Hepatic stellate cell (primary cell): ENCODE data around the gene RAPGEF2.
"Not testable (repeated sequence)": the region's sequence is repeated elsewhere in the genome, so short reads cannot be mapped to it uniquely, and the experiment has no call there.

Experiments
- DNase-seq: peaks from one replicate; pipeline ENCODE4 v3.0.0; 2011; ENCODE audit warnings: low spot score

RAPGEF2 gene

DNA sequence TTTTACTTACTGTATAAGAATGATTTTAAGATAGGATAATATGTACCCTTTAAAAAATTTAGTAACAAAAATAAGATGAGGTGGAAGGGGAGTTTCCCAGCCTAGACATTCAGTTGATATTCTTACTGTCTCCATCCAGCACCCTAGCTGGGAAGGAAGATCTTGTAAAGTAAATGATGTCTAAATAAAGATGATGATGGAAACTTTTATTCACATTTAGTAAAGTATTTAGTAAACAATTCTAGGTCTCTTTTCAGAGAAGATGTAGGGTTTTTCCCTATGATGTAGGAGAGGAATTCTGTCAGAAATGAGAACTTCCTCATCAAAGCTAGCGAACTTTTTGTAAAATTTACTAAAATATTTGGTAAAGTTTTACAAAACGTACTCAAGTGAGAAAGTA is 136.8 kb downstream of the RAPGEF2 start:
- DNase-seq, result no peak

DNA sequence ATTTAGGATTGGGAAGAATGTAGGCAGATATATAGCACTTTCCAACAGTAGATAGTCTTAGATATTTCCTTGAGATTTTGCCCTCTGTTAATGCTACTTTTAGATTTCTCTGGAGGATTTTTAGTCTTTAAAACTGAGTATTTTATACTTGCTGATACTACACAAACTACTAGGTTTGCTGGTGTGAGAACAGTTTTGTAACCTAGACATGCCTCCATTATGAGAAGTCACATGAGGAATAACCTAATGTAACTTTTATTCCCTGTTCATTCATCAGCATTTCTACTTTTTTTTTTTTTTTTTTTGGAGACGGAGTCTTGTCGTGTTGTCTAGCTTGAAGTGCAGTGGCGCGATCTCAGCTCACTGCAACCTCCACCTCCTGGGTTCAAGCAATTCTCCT is 137.2 kb downstream of the RAPGEF2 start:
- DNase-seq, result no peak

DNA sequence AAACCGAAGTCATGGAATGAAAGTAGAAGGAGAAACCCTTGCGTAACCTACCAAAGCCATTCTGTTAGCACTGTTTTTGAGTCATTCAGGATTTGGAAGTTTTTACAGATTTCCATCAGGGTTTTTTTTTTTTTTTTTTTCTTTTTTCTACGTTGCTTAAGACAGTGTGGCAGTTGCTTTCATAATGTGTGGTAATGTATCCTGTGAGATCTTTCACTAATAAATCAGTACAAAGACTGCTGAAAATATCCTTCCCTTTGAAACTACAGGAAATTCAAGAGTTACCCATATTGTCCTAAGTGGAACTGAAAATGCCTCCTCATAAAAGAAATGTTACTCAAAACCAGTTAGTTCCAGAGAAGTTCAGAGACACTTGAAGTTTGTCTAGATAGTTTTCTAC is 137.8 kb downstream of the RAPGEF2 start:
- no peak for DNase-seq

DNA sequence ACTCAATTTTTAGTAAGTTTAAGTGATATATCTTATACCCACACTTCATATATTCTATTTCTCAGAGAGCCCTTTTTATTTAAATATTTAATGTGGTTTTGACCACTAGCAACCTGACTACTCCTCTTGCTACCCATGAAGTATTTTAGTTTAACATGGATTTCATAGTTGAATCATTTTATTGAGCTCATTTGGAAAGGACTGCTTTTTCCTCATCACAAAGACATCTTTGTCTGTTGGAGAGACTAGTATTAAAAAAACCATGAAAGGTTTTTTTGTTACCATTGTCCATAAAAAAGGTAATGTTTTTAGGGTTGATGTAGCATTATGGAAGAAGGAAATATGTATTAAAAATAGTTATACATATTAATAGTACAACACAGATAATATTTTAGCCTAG is 139.5 kb downstream of the RAPGEF2 start:
- no peak for DNase-seq

DNA sequence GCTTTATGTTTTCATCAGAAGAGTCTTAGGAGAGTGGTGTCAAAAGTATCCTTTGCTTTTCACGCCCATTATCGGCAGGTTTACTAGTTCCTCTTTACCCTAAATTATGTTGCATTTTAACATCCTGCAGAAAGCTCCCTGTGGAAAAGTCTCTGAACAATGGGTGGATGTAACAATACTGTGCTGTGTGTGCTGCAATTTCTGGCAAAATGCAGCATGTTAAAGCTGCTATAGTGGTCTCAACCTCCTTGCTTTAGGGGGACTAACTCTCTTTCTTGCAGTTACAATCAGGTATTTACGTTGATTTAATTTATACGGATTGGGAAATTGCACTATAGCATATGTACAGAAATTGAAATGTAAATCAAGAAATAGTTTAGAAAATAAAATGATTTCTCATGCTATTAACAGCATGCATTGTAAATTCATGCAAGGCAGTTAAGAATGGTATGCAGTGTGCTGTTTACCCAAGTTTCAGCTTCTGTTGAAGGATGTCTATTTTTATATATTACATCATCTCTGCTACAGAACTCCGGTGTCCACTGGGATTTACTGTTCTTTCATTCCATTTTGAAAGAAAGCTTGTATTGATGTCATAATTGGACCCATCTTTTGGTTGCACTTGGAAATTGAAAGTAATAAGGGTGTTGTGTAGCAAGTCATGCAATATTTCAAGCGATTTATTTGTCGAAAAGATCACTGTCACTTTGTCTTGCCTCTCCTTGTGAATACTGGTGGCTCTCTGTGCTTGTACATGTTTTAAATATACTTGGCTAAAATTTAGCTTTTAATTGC is 145.7 kb downstream of the RAPGEF2 start:
- DNase-seq, result peak; percentile 67

DNA sequence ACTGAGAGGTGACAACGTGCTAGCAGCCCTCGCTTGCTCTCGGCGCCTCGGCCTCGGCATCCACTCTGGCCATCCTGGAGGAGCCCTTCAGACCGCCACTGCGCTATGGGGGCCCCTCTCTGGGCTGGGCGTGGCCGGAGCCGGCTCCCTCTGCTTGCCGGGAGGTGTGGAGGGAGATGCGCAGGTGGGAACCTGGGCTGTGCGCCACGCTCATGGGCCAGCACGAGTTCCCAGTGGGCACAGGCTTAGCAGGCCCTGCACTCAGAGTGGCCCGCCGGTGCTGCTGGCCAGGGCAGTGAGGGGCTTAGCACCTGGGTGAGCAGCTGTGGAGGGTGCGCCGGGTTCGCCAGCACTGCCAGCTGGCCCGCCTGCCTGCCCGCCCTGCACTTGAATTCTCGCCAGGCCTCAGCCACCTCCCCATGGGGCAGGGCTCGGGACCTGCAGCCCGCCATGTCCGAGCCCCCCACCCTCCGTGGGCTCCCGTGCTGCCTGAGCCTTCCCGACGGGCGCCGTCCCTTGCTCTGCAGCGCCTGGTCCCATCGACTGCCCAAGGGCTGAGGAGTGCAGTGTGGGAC is 148.0 kb downstream of the RAPGEF2 start:
- no peak for DNase-seq

DNA sequence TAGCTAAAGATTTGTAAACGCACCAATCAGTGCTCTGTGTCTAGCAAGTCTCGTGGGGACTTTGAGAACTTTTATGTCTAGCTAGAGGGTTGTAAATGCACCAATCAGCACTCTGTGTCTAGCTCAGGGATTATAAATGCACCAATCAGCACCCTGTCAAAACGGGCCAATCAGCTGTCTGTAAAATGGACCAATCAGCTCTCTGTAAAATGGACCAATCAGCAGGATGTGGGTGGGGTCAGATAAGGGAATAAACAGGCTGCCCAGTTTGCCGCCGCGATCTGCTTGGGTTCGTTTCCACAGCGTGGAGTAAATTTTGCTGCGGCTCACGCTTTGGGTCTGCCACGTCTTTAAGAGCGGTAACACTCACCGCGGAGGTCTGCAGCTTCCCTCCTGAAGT is 148.7 kb downstream of the RAPGEF2 start:
- not testable (repeated sequence) for DNase-seq

DNA sequence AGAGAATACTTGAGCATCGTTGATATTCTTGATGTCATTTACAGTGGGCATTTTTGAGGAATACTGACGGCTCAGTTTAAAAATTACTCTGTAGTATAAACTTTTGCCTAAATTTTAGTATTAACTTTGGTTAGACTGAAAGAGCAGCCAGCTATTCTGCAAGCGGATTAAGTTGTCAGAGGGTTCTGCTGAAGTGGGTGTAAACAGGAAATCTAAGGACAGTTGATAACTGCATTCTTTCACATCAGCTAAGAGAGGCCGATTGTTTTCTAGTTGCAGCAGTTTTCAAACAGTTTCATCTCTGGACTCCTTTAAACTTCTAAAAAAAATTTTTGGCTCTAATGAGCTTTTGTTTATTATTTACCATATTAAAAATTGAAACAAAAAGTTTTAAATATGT is 149.6 kb downstream of the RAPGEF2 start:
- no peak for DNase-seq

DNA sequence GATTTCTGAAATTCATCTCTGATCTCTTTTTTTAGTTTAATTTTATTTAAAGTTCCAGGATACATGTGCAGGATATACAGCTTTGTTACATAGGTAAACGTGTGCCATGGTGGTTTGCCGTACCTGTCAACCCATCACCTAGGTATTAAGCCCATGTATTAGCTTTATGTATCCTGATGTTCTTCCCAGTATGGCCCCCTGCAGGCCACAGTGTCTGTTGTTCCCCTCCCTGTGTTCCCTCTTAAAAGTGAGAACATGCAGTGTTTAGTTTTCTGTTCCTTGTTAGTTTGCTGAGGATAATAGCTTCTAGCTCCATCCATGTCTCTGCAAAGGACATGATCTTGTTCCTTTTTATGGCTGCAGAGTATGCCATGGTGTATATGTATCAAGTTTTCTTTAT is 153.2 kb downstream of the RAPGEF2 start:
- DNase-seq, result no peak

DNA sequence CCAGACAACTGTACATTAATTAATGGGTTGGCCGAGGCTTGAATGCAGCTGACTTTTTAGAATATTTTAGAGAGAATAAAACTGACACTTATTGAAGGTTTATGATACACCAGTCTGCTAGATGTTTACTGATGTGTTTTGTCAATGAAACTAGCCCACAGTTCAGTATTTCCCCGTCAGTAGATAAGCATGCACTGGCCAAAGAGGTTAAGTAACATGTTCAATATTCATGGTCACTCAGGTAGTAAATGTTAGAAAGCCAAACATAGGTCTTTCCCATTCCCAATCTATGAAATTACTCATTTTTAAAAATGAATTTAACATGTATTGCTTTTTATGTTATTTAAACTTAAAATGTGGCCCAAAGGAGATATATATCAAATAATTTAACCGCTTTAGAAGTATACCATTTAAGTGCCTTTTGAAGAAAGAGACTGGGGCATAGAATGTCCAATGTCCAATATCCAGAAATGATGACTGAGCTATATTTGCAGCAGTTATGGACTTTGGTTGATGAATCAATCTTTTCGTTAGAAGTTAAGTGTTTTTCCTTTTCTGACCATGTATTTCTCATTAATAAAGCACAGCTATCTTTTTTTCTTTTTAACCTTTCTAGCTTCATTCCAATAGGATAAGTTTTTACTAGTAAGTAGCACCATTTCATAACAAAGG is 156.1 kb downstream of the RAPGEF2 start:
- no peak for DNase-seq

DNA sequence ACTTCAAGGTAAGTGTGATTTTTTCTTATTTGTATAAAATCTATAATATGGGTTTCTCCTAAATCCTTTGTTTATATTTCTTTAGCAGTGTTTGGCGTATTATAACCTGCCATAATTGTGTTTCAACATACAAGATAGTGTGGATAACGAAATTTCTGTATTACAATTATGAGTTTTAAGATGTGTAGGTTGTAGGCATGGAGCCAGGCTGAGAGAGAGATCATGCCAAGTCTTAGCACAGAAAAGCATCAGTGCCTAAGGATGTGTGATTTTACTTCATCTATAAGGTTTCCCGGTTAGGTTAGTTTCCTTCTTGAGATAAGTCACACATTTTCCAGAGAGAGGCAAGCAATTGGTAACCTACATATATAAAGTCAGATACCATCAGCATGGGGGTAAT is 161.2 kb downstream of the RAPGEF2 start:
- no peak for DNase-seq

DNA sequence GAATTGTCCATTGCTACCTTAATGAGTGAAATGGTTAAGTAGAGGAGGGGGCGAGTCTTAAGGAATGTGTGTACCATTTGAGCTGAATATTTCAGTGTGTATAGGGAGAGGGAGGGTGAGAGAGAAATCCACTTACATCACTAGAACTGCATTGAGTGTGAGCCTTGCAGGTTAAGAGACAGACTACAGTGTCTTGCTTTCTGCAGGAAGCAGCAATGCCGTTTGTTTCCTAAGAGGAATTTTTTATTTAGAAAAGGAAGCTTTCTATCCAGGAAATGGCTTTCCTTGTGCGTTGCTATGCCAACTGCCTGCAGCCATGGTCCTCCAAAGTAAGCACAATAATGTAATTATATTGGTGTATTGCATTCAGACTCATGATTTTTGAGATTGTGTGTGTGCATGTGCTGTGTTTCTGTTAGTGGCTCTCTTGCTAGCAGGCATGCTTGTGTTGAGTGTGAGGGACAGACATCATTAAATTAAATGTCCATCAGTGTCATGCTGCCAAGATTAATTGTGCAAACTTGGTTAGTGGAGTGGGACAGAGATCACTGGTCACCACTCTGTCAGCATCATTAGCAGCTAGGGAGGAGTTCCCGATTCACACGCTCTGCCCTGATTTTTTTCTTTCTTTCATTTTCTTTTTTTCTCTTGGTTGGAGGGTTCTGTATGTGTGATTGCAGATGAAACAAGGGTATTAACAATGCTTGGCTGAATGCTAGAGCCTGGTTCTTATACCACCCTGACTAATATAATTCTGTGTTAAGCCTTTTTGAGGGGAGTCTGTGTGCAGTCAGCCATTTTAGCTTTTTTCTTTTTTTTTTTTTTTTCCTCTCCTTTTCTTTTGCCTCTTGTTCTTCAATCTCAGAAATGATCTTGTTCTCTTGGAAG is 164.3 kb downstream of the RAPGEF2 start:
- no peak for DNase-seq

DNA sequence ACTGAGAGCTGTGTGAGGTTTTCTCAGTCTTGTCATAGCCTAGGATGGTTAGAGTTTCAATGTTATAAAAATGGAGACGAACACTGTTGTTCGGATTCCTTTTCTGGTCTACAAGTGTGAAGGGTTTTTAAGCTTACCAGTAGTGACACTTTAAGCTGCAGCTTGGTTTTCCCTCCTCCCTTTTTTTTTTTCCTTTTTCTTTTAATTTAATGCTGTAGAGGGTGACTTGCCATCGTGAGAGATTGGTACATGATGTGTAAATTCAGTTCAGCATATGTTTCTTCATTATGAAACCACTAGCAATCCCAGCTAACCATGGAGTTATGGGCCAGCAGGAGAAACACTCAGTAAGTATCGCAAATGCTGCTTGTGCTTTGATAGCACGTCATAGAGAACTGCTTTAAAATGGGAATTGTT is 165.0 kb downstream of the RAPGEF2 start:
- no peak for DNase-seq

DNA sequence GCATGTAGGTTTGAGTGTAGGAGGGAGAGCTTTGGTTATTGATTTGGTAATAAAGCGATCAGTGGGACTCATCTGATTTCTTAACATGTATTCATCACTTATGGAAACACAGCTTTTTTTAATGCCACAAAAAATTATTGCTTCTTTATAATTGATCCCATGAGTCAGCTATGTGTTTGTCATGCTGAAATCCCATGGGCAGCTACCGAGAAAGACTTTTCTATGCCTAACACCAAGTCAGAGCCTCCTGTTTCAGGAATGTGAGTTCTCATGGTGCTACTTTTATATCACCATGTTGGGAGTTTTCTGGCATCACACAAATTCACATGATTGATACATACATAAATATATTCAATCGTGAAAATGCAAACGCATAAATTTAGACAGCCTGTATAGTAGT is 165.7 kb downstream of the RAPGEF2 start:
- no peak for DNase-seq

DNA sequence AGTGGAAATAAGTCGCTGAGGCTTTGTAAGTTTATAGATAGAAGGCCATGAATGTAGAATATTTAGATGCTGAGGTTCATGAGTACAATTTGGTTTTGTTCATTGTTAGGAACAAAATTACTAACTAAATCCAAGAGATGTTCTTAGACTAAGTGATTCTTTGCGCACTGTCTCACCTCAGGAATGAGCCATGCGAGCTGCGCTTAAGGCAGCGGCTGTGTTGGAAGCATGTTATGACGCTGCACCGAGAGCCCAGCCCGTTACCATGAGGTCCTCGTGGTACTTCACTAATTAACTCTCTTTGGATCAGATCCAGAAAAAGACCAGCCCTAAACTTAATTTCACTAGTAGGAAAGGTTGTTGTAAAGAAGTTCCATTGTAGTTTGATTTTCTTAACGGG is 166.2 kb downstream of the RAPGEF2 start:
- no peak for DNase-seq

DNA sequence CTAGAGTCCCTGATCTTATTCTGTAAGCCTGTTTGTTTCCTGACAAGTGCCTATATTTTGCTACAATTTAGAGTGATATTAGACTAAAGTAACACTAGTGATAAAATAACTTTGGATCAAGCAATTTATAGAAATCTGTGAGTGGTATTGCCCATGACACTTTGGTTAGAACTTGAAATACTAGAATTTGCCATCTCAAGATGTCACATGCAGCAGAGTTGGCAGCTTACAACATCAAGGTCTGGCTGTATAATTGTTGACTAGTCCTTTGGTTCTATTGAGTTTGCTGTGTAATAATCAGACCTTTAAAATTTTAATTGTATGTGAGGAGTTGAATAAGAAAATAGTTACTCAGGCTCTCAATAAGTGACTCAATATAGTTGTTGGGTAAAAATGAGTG is 167.1 kb downstream of the RAPGEF2 start:
- no peak for DNase-seq

DNA sequence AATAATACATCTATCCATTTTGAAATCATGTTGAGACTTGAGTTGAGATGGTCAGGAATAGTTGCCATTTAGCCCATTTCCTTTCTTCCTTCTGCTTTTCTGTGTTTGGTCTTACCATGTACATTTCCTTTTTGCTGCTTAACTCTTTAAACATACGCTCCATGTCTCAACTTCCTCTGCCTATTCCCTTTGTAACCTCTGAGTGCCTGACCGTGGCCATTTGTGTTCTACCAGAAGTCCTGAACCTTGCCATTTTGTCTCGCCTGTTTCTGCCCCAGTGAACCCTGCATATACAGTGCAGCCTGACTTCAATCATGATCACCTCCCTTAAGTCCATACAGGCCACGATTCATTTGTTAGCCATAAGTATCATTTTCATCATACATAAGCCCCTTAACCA is 169.0 kb downstream of the RAPGEF2 start:
- DNase-seq, result no peak

DNA sequence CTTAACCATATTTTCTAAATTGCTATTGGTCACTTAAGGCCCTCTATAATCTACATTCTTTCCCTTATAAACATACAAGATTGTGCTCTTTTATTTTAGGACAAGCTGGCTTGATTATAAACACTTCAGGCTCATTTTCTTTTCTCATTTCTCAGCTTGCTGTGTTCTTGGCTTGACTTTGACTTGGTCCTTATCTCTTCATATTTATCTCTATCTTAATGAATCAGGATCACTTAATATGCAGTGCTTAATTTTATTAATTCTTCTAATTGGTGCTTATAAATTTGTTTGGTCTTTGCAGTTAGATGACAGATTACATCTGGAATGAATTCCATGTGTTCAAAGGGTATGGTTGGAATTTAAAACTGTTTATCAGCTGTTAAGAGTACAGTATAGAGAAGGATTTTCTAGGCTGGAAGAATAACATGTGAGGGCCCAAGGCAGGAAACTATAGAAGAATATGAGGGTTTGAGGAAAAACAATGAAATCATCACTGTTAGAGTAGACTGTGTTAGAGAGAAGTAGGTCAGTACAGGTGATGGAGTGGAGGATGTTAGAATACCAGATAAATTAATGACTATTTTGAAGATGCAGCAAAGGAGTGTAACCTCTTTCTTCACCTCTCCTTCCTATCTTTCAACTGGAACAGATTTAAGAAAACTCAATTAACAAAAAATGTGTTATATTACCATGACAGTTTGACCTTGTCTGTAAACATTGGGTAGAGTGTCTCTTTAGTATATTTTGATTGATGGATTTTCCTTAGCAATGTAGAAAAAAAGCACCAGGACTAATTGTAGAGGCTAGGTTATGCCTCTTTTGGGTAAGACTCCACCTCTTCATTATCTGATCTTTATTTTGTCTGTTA is 169.6 kb downstream of the RAPGEF2 start:
- no peak for DNase-seq

DNA sequence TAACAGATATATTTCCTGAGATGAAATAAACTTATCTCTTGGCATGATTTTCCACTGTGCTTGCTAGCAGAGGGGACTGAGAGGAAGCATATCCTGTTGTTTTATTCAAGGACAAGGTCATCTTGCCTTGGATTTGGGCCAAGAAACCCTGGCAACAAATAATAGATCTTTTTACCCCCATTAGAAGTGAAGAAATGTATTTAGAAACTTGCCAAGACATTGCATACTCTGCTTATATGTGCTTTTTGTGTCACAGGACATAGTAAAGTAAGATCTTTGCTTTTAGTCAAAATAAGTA is 170.2 kb downstream of the RAPGEF2 start:
- DNase-seq, result no peak

DNA sequence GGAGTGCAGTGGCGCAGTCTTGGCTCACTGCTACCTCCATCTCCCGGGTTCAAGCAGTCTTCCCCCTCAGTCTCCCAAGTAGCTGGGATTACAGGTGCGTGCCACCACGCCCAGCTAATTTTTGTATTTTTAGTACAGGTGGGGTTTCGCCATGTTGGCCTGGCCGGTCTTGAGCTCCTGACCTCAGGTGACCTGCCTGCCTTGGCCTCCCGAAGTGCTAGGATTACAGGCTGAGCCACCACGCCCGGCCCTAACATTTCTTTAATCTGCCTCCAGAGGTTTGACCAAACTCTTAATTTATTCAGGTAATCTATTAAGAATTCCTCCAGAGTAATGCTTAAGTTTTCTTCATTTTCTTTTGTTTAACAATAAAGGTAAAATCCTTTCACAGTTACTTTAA is 171.0 kb downstream of the RAPGEF2 start:
- no peak for DNase-seq

DNA sequence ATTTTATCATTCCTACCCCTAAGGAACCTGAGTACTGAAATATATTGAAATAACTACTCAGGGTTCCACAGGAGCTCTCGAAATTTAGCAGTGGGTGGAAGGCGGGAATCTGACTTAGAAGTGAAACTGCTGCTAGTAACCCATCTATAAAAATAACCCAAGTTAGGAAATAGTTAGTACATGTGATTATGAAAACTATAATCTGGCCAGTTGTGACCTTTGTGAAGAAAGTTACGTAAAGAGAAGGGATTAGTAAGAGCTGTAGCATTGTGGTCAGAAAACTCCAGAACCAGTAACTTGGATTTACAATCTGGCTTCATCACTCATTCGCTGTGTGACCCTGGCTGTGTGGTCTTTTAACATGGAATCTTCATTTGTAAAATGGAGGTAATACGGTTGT is 175.5 kb downstream of the RAPGEF2 start:
- DNase-seq, result no peak

DNA sequence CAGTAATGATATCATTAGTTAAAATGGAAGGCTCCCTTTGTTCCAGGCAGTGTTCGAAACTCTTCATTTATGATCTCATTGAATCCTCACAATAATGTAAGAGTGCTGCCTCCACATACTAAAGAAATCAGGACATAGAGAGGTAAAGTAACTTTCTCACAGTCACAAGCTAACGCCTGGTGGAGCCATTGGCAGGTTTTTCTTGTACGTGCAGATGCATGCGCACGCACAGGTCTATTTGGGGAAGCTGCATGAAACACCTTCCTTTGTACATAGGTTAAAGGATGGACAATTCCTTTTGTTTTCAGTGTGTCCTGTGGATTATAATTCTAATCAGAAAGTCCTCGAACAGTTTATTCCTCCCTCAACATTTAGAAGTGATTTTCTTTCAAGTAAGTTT is 176.2 kb downstream of the RAPGEF2 start:
- DNase-seq, result no peak
